PC-3 (cell line): ENCODE measurements around the gene ERCC3. TPM values are rescaled to one million over a fixed set of nuclear protein-coding genes. Genes with fewer than 3 reads are reported as not detected.

Experiments
- ATAC-seq: fragments of 200-7000 bp; cut with Tn5 transposase; 2 replicates; pipeline ENCODE4 v1.9.1; 2020; ENCODE audit warnings: mild to moderate bottlenecking, moderate library complexity
- BruUV-seq: library from RNA; stranded (reverse); fragments of 400-500 nt; replicated peaks from 2 replicates; lab custom pipeline; 2021; lab: Mats Ljungman, UMichigan
- CTCF ChIA-PET: fragments of 300-600 bp; sonication (Branson Sonifier 250); formaldehyde crosslinking; loops from one replicate; lab custom pipeline; 2022; ENCODE audit warnings: antibody characterized with exemption; lab: Charles Lee
- POLR2A ChIA-PET: fragments of 300-600 bp; sonication (Branson Sonifier 250); formaldehyde crosslinking; loops from one replicate; lab custom pipeline; 2022; ENCODE audit warnings: antibody characterized with exemption; ENCODE audit not compliant: unreplicated experiment; lab: Charles Lee
- DNase-seq: peaks from one replicate; pipeline ENCODE4 v3.0.0-alpha.2; 2015
- H2AFZ ChIP-seq: fragments of 300-600 bp; sonication (generic); 2 replicates; pipeline ENCODE4 v1.6.0; 2016; ENCODE audit warnings: antibody characterized with exemption, low read length
- H3F3A ChIP-seq: fragments of 300-600 bp; sonication (generic); one replicate; pipeline ENCODE4 v1.6.0; 2017; ENCODE audit warnings: antibody characterized with exemption, low read length, control low read depth, mild to moderate bottlenecking; ENCODE audit not compliant: unreplicated experiment
- H3K27ac ChIP-seq: fragments of 300-600 bp; sonication (generic); 2 replicates; pipeline ENCODE4 v1.5.1; 2016; ENCODE audit warnings: mild to moderate bottlenecking, low read length
- H3K27me3 ChIP-seq: fragments of 300-600 bp; sonication (generic); 2 replicates; pipeline ENCODE4 v1.6.1; 2016; ENCODE audit warnings: low read length, mixed read lengths
- H3K36me3 ChIP-seq: fragments of 300-600 bp; sonication (generic); 2 replicates; pipeline ENCODE4 v1.6.1; 2016; ENCODE audit warnings: low read depth, mixed run types, low read length, mixed read lengths
- H3K4me1 ChIP-seq: fragments of 300-600 bp; sonication (generic); 2 replicates; pipeline ENCODE4 v1.5.1; 2016; ENCODE audit warnings: low read length; ENCODE audit not compliant: insufficient read depth
- H3K4me2 ChIP-seq: fragments of 300-600 bp; sonication (generic); 2 replicates; pipeline ENCODE4 v1.6.0; 2016; ENCODE audit warnings: low read length
- H3K4me3 ChIP-seq: fragments of 300-600 bp; sonication (generic); 2 replicates; pipeline ENCODE4 v1.5.1; 2016; ENCODE audit warnings: mild to moderate bottlenecking, low read length, mixed read lengths
- H3K79me2 ChIP-seq: fragments of 300-600 bp; sonication (generic); 2 replicates; pipeline ENCODE4 v1.6.1; 2017; ENCODE audit warnings: low read length, mixed read lengths
- H3K9ac ChIP-seq: fragments of 300-600 bp; sonication (generic); 2 replicates; pipeline ENCODE4 v1.6.0; 2016; ENCODE audit warnings: mild to moderate bottlenecking, low read length
- H3K9me2 ChIP-seq: fragments of 300-600 bp; sonication (generic); replicated peaks from 2 replicates; pipeline ENCODE4 v1.6.1; 2016; ENCODE audit warnings: mixed run types, low read length, mixed read lengths
- H3K9me3 ChIP-seq: fragments of 300-600 bp; sonication (generic); 2 replicates; pipeline ENCODE4 v1.6.1; 2016; ENCODE audit warnings: low read length, mixed read lengths
- H4K20me1 ChIP-seq: fragments of 300-600 bp; sonication (generic); 2 replicates; pipeline ENCODE4 v1.6.1; 2016; ENCODE audit warnings: low read length, mixed read lengths
- CTCF ChIP-seq: fragments of 300-600 bp; sonication (generic); conservative IDR thresholded peaks from 2 replicates; pipeline ENCODE4 v1.5.1; 2017; ENCODE audit warnings: antibody characterized with exemption, low read depth, mild to moderate bottlenecking, low read length
- EZH2 ChIP-seq: fragments of 300-600 bp; sonication (generic); IDR thresholded peaks from one replicate; pipeline ENCODE4 v1.6.1; 2017; ENCODE audit warnings: antibody characterized with exemption, mild to moderate bottlenecking, low read length; ENCODE audit not compliant: unreplicated experiment
- EZH2phosphoT487 ChIP-seq: fragments of 300-600 bp; sonication (generic); IDR thresholded peaks from 2 replicates; pipeline ENCODE4 v1.6.1; 2018; ENCODE audit warnings: mild to moderate bottlenecking, antibody characterized with exemption, low read length, borderline replicate concordance
- intact Hi-C: fragments of 100-400 bp; cut with micrococcal nuclease; formaldehyde crosslinking; loops from 2 replicates; pipeline ENCODE4 v1.9.0; 2023
- total RNA-seq: library from RNA; depleted of rRNA; stranded (reverse); fragments of >200 nt; gene quantifications from 2 replicates; pipeline ENCODE4 v1.2.3, GENCODE V29; 2014

Gene ERCC3
- total RNA-seq, 1 experiment from 2014 or later, result 39.0 TPM

DNA sequence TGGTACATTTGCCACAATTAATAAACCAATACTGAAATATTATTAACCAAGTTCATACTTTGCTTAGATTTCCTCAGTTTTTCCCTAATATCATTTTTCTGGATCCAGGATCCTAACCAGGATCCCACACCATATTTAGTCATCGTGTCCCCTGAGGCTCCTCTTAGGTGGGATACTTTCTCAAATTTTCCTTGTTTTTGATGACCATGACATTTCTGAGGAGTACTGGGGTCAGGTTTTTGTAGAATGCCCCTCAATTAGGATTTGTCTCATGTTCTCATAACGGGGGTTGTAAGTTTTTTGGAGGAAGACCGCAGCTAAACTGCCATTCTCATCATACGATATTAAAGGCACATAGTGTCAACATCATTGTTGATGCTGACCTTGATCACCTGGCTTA is 15.5 kb upstream of the ERCC3 start:
- no peak overlapping the region for H3K27ac ChIP-seq
- peaks cover 30% of the 10 kb centered on the region for H3K36me3 ChIP-seq
- H3K79me2 ChIP-seq, result no peaks in the 10 kb centered on the region
- no peak overlapping the region for H3K4me3 ChIP-seq
- H2AFZ ChIP-seq, result no peak overlapping the region
- H3K9me3 ChIP-seq, result no peaks in the 10 kb centered on the region
- H3F3A ChIP-seq, result no peaks in the 10 kb centered on the region
- POLR2A ChIA-PET, result no interaction called here
- peaks cover 13% of the 10 kb centered on the region for H3K4me1 ChIP-seq
- DNase-seq (no peak), ATAC-seq (no peak)
- no peaks in the 10 kb centered on the region for H3K9me2 ChIP-seq
- CTCF ChIA-PET, result interaction anchor here (0.6 kb wide), 1 partner anchor 29 kb away, joined by 4 read pairs; no protein-coding TSS in a partner anchor
- no peak overlapping the region for H3K4me2 ChIP-seq
- intact Hi-C loops, result loop anchor here (10.0 kb wide), 1 partner anchor 115 kb away; no protein-coding TSS in a partner anchor
- TF ChIP-seq EZH2phosphoT487 (no peak), CTCF (no peak)
- H3K9ac ChIP-seq, result no peak overlapping the region
- H4K20me1 ChIP-seq, result no peaks in the 10 kb centered on the region
- no TSS peak for BruUV-seq
- H3K27me3 ChIP-seq, result no peaks in the 10 kb centered on the region

- no peaks in the 10 kb centered on the region for H3K9me2 ChIP-seq
- no peak overlapping the region for H2AFZ ChIP-seq
- H4K20me1 ChIP-seq, result no peaks in the 10 kb centered on the region
- no peaks in the 10 kb centered on the region for H3K27me3 ChIP-seq
- ATAC-seq (no peak), DNase-seq (no peak)
- BruUV-seq, result no TSS peak
- CTCF ChIA-PET, result interaction anchor here (0.6 kb wide), 1 partner anchor 28 kb away, joined by 4 read pairs; no protein-coding TSS in a partner anchor
- no peaks in the 10 kb centered on the region for H3K79me2 ChIP-seq
- no peaks in the 10 kb centered on the region for H3F3A ChIP-seq
- no peak overlapping the region for H3K4me2 ChIP-seq
- TF ChIP-seq EZH2phosphoT487 (no peak), CTCF (no peak), EZH2 (no peak)
- no peak overlapping the region for H3K27ac ChIP-seq
- H3K4me3 ChIP-seq, result no peak overlapping the region
- H3K9me3 ChIP-seq, result no peaks in the 10 kb centered on the region
- H3K9ac ChIP-seq, result no peak overlapping the region
- POLR2A ChIA-PET, result no interaction called here
- intact Hi-C loops, result loop anchor here (10.0 kb wide), 1 partner anchor 114 kb away; no protein-coding TSS in a partner anchor
- peaks cover 13% of the 10 kb centered on the region for H3K4me1 ChIP-seq
- peaks cover 23% of the 10 kb centered on the region for H3K36me3 ChIP-seq
These were observed 14.7 kb upstream of the ERCC3 start for GRCh38 chr2:127308586-127309138.

DNA sequence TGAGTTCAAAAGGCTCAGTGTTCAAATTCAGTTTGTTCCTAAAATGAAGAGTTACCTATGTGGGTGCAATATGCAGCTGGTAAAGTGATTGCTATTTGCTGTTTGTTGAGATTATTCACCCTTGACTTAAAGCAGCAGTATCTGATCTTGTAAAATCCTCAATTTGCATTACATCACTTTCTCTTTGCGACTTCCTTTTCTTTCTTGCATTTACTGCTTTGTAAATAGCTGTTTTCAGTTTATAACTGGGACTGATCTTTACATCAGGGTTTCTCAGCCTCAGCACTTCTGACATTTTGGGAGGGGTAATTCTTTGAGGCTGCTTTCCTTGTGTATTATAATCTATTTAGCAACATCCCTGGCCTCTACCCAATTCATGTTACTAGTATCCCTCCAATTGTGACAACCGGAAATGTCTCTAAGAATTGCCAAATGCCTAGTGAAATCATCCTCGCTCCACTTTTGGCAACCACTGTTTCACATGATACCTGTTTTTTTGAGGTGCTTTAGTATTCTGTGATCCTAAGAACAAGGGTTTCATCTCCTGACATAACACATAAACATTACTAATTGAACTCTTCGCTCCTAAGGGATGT is 12.1 kb upstream of the ERCC3 start:
- H3K36me3 ChIP-seq, result peaks cover 14% of the 10 kb centered on the region
- no peak overlapping the region for H3K27ac ChIP-seq
- POLR2A ChIA-PET, result no interaction called here

More for the DNA sequence above, 12.1 kb upstream of the ERCC3 start:
- intact Hi-C loops, result loop anchor here (10.0 kb wide), 1 partner anchor 111 kb away; no protein-coding TSS in a partner anchor
- Histone ChIP-seq H3K9me3 (no peaks in the 10 kb centered on the region), H3K4me2 (no peak overlapping the region), H3K4me3 (no peak overlapping the region), H3F3A (no peaks in the 10 kb centered on the region), H3K9me2 (no peaks in the 10 kb centered on the region), H3K9ac (no peak overlapping the region), H3K4me1 (0 out of 2 replicates have a peak, but pooled peaks cover 5% of the 10 kb centered on the region), H2AFZ (no peak overlapping the region), H3K79me2 (no peaks in the 10 kb centered on the region), H4K20me1 (no peaks in the 10 kb centered on the region), H3K27me3 (no peaks in the 10 kb centered on the region)
- CTCF ChIA-PET, result interaction anchor here (1.4 kb wide), 1 partner anchor 109 kb away, joined by 5 read pairs; no protein-coding TSS in a partner anchor
- DNase-seq (peak; percentile 11), ATAC-seq (peak; percentile 77)
- TSS peak; percentile 31 for BruUV-seq
- TF ChIP-seq EZH2 (no peak), EZH2phosphoT487 (no peak), CTCF (no peak)
